SJCRH30 (cell line): ENCODE data around the gene NRF1. TPM values are rescaled to one million over a fixed set of nuclear protein-coding genes. Genes with fewer than 3 reads are reported as not detected.

Experiments
- DNase-seq, 2 experiments: peaks; one replicate each; pipeline ENCODE4 v3.0.0-alpha.2; 2015 to 2020
- H3K27ac ChIP-seq: fragments of 250-450 bp; sonication (Bioruptor Pico); 2 replicates; pipeline ENCODE4 v1.5.1; 2020; ENCODE audit warnings: mild to moderate bottlenecking, moderate library complexity
- H3K27me3 ChIP-seq: fragments of 250-450 bp; sonication (Bioruptor Pico); 2 replicates; pipeline ENCODE4 v1.5.1; 2020; ENCODE audit warnings: mild to moderate bottlenecking, moderate library complexity
- H3K36me3 ChIP-seq: fragments of 250-450 bp; sonication (Bioruptor Pico); 2 replicates; pipeline ENCODE4 v1.5.1; 2020; ENCODE audit warnings: mild to moderate bottlenecking, moderate library complexity
- H3K4me1 ChIP-seq: fragments of 250-450 bp; sonication (Bioruptor Pico); 2 replicates; pipeline ENCODE4 v1.5.1; 2020; ENCODE audit warnings: mild to moderate bottlenecking, moderate library complexity
- H3K4me3 ChIP-seq: fragments of 250-450 bp; sonication (Bioruptor Pico); 2 replicates; pipeline ENCODE4 v1.5.1; 2020; ENCODE audit warnings: mild to moderate bottlenecking, moderate library complexity
- H3K9me3 ChIP-seq: fragments of 250-450 bp; sonication (Bioruptor Pico); replicated peaks from 2 replicates; pipeline ENCODE4 v1.5.1; 2020; ENCODE audit warnings: mild to moderate bottlenecking, moderate library complexity
- total RNA-seq: library from RNA; depleted of rRNA; stranded (reverse); fragments of >200 nt; shearing (Covaris generic); gene quantifications from 2 replicates; pipeline ENCODE4 v1.2.3, GENCODE V29; 2014; rRNA removed

Gene NRF1
- total RNA-seq, 1 experiment from 2014 or later = 14.0 TPM

DNA sequence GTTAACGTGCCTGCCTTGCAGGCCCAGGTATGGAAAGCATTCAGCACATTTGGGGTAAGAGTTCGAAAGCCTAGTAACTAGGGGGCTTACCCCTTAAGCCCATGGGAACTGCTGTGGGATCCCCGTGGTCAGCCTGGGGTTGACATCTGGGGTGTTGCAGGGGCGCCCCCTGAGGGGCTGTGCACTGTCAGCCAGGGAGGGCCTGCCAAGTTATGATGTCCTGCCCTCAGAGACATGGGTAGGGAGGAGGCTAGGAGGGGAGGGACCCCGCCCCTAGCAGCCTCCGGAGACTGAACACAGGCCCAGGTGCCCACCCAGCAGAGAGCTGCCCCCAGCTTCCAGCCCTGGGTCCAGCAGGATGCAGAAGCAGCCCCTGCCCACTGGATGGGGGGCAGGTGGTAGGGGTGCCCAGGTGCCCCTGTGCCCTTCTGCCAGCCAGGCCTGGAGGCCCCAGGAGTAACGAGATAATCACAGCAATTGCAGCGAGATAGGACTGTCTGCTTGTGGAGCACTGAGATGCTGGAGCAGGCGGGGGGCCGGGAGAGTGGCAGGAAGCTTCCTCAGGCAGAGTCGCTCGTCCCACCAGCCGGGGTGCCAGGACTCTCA lies 187.9 kb downstream of the NRF1 start:
- Histone ChIP-seq H3K36me3 (no peaks in the 10 kb centered on the region), H3K9me3 (no peaks in the 10 kb centered on the region), H3K27me3 (no peaks in the 10 kb centered on the region), H3K4me1 (peaks cover 10% of the 10 kb centered on the region; the same call in 1 of the 2 replicates), H3K4me3 (no peak overlapping the region), H3K27ac (no peak overlapping the region)
- no peak for DNase-seq

DNA sequence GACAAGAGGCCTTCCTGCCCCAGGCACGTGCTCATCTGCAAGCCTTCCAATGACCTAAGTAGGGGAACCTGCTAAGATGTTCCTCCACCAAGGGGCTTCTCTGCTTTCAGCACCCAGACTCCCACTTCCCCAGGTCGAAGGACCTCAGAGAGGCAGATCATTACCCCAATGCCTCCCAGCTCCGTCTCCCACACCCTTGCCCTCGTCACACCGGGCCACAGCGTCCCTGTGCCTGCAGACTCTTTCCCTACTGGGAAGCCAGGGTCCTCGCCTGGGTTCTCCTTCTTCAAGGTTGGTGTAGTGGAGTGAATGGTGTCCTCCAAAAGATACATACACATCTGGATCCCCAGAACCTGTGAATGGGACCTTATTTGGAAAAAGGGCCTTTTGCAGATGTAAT lies 189.4 kb downstream of the NRF1 start:
- DNase-seq = no peak
- no peaks in the 10 kb centered on the region for H3K9me3 ChIP-seq
- no peaks in the 10 kb centered on the region for H3K27me3 ChIP-seq
- no peaks in the 10 kb centered on the region for H3K36me3 ChIP-seq
- no peak overlapping the region for H3K4me3 ChIP-seq
- H3K4me1 ChIP-seq = peaks cover 10% of the 10 kb centered on the region; the same call in 1 of the 2 replicates
- no peak overlapping the region for H3K27ac ChIP-seq

DNA sequence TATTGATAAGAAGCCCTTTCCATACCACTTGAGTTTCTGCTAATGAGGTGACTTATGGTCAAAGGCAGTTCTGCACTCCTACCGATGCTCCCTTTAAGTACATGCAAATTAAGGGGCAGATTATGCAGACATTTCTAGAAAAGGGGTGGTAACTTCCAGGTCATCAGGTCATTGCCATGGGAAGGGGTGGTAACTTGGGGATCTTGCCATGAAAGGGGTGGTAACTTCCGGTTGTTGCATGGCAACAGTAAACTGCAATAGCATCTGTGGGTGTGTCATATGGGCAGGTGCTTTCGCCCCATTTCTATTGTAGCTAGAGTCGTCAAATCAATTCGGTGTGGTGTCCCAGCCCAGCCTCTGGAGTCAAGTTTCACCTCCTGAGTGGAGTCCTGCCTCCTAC lies 190.4 kb downstream of the NRF1 start:
- peaks cover 10% of the 10 kb centered on the region; the same call in 1 of the 2 replicates for H3K4me1 ChIP-seq
- H3K4me3 ChIP-seq = no peak overlapping the region
- H3K9me3 ChIP-seq = no peaks in the 10 kb centered on the region
- DNase-seq = no peak
- H3K27ac ChIP-seq = no peak overlapping the region
- no peaks in the 10 kb centered on the region for H3K27me3 ChIP-seq
- H3K36me3 ChIP-seq = no peaks in the 10 kb centered on the region

DNA sequence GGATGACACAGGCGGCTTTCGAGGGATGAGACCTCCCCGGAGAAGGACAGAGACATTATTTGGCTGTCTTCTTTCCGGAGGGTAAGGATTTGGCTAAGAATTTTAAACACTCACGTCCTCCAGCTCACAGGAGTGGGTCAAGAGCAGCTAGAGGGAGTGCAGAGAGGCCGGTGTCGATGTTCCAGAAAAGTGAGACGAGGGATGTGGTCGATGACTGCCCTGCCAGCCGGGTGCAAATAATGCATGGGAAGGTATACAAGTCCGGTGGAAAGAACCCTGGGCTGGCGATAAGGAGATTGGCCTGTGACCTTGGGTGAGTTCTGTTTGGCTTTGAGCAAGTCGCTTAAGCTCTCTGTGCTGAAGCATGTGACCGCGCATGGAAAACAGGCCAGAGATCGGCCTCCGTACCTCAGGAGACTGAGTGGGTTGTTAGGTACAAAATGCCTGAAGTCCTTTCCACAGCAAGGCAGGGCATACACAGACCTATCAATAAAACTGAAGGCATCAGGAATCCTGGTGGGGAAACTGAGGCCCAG lies 192.1 kb downstream of the NRF1 start:
- Histone ChIP-seq H3K4me1 (peaks cover 5% of the 10 kb centered on the region; the same call in 1 of the 2 replicates), H3K4me3 (no peak overlapping the region), H3K27ac (no peak overlapping the region), H3K9me3 (no peaks in the 10 kb centered on the region), H3K27me3 (no peaks in the 10 kb centered on the region), H3K36me3 (no peaks in the 10 kb centered on the region)
- DNase-seq = no peak

DNA sequence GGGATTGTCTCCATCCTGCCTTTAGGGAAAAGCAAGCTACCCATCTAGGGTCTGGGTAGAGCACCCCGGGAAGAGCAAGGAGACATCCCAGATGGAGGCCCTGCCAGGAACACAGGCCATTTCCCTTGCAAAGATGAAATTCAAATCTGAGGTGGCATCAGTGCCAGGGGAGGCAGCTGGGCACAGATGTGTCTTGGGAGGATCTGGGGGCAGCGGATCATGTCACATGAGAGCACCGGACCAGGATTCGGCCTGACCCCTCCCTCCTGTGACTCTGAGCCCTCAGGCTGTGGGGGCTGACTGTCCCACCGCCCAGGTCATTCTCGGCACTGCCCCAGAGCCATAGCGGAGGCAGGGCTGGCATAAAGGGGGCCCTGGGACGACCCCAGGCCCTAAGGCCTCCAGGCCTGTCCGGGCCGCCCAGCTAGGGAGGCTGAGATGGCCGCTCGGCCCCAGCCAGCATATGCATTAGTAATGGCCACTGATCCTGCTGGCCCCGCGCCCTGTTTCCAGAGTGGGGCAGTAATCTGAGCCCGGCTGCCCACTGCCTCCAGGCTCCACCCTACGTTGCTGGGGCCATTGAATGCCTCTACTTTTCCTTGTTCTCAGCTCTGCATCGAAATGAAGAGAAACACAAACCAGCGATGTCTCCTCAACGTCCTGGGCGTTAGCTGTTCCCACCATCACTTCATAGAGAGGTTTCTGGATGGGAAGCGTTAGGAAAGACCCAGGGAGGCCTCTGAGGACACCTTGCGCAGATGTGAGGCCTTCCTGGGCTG lies 192.8 kb downstream of the NRF1 start:
- peak; percentile 43 to 56 for DNase-seq
- no peaks in the 10 kb centered on the region for H3K36me3 ChIP-seq
- H3K4me1 ChIP-seq = no peaks in the 10 kb centered on the region
- H3K27ac ChIP-seq = no peak overlapping the region
- no peaks in the 10 kb centered on the region for H3K27me3 ChIP-seq
- no peaks in the 10 kb centered on the region for H3K9me3 ChIP-seq
- H3K4me3 ChIP-seq = no peak overlapping the region

DNA sequence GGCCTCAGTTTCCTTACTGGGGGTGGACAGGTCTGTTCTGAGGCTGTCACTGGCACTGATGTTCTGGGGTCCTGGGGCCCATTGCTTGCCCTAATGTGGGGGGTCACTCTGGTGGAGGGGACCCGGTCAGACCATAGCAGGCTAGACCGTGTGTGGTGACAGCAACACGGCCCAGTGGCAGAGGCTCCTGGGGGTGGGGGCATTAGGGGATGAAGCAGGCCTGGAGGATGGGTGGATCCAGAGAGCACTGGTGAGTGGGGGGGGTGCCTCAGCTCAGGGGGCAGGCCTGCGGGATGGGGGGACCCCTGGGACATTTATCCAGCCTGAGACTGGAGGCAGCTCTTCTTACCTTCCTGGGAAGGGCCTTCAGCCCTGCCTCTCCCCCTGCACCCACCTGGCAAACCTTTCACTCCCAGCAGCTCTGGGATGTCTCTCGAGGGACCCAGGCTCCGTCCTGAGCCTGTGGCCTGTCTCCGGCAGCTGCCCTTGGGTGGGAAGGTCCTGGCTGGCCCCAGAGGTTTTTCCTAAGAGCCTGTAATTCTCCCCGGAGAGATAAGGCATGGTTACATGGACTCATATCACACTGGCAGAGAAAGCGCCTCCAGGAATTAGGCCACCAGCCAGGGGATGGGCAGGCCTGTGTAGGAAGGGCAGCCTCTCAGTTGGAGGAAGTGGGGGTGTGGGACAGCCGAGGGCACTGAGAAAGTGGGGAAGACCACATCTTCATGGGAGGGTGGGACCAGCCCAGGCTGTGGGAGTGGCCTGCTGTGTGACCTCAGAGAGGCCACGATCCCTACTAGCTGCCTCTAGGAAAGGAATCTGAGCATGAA lies 193.6 kb downstream of the NRF1 start:
- Histone ChIP-seq H3K4me1 (no peaks in the 10 kb centered on the region), H3K27ac (no peak overlapping the region), H3K4me3 (no peak overlapping the region), H3K27me3 (no peaks in the 10 kb centered on the region), H3K36me3 (no peaks in the 10 kb centered on the region), H3K9me3 (no peaks in the 10 kb centered on the region)
- DNase-seq = peak; percentile 59 to 70

Other genes with a start within 250 kb of the NRF1 start
- 11.4 and 16.7 TPM in 2 replicates for gene STRIP2, start 177.3 kb upstream of the NRF1 start, total RNA-seq
- not detected in 2 replicates for gene SMKR1, start 109.2 kb upstream of the NRF1 start, total RNA-seq